HG03280 (cell line): ENCODE measurements around the gene SRP68.

Experiments
- ATAC-seq: cut with Tn5 transposase; IDR thresholded peaks from one replicate; pipeline ENCODE4 v1.9.1; 2021; ENCODE audit warnings: mild to moderate bottlenecking, moderate library complexity; ENCODE audit not compliant: unreplicated experiment

Gene SRP68

DNA sequence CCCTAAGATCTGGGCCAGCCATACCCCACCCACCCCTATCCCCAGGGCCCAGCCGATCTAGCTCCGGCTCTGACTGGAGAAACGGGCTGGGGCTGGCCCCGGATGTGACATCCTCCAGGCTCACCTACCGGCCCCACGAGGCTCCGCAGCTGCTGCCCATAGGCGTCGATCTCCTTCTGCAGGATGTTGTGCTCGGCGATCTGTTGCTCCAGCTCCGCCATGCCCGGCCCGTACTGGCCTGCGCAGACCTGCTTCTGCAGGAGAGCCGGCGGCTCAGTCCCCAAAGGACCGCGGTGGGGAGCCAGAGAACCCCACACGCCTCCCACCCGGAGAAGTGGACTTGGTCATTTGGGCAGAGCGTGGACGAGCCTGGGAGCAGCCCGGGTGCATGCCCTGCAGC is 50.0 kb downstream of the SRP68 start:
- ATAC-seq = no peak

DNA sequence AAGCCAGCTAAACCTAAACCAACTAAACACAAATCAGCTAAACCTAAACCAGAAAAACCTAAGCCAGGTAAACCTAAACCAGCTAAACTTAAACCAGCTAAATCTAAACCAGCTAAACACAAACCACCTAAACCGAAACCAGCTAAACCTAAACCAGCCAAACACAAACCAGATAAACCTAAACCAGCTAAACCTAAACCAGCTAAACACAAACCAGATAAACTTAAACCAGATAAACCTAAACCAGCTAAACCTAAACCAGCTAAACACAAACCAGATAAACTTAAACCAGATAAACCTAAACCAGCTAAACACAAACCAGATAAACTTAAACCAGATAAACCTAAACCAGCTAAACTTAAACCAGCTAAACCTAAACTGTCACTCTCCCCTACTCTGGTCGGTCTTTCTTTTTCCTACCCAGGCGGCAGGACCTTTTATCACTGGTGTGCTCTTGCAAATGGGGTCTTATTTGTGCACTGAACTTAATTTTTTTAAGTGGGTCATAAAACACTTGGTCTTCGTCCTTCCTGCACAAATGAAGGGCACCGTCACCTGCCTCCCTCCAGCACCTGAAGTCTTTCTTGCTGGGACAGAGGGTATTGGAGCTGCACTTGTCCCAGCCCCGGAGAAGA is 52.4 kb downstream of the SRP68 start:
- no peak for ATAC-seq

DNA sequence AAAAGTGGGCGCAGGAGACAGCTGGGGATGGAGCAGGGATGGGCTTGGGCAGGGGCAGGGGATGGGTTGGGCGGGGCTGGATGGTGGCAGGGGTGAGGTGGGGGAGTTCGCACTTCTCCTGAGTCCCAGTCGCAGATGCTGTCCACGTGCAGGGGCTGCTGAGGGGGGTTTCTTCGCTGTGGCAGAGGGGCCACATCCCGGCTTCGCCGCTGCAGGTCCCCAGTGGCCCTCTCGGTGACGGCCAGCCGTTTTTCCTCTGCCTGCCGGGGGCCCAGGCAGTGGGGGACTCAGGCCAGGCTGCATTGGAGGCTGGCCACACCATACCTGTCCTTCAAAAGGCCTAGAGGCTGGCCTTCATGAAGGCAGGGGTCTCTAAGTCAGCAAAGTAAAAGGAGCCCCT is 53.5 kb downstream of the SRP68 start:
- ATAC-seq = no peak

DNA sequence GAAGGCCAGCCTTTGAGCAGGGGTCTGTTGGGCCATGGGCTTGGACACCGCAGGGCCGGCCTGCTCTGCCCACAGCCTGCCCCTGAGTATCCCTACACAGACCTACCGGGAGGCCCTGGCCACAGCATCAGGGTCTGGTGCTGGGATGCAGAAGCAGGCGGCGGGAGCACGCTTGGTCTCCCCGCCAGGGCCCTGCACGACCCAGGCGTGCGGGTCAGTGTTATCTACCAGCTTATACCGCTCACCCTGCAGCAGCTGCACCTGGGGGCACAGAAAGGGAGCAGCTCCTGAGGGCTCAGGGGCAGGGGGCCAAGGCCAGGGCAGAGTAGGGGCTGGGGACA is 54.0 kb downstream of the SRP68 start:
- no peak for ATAC-seq

DNA sequence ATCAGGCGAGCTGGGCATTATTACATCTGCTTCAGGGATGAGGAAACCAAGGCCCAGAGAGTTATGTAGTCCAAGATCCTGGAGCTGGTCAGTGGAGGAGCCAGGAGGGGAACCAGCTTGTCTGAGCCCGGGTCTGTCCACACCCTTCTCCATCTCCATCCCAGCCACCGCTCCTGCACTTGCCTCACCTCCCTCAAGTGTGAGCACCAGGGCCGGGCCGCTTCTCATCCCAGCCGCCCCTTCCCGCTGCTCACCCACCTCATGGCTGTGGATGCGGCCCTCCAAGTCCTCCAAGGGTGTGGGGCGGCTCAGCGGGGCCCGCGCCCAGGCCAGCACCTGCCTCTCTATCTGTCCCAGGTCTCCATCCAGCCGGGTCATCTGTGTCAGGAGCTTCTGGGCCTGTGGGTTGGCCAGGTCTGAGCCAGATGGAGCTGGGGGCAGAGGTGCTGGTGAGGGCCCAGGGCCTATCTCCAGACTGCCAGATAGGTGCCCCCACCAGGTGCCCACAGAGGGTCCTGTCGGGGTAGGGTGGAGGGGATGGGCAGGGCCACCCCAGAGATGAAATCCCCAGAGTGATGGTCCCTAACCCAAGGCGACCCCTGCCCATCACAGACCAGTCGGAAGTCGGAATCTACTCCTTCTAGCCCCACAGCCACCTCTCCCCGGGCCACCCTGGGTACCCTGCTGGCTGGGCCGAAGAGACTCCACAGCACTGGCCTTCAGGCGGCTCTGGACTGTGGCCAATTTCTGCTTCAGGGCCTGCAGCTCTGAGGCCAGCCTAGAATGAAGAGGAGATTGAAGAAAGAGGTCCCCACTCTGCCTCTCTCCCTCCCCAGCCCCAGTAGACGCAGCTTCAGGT is 54.6 kb downstream of the SRP68 start:
- no peak for ATAC-seq

DNA sequence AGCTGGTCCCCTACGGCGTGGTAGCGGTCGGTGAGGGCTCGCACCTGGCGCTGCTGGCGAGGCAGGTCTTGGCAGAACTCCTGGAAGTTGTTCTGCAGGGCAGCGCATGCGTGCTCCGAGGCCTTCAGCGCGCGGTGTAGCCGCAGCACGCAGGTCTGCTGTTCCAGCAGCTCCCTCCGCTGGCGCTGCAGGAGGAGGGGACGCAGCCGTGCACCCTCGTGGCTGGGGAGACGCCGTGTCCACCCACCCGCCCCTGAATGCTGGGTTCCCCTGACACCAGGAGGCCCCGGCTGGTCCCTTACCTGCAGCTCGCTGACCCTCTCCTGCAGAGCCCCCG is 57.4 kb downstream of the SRP68 start:
- ATAC-seq = no peak

DNA sequence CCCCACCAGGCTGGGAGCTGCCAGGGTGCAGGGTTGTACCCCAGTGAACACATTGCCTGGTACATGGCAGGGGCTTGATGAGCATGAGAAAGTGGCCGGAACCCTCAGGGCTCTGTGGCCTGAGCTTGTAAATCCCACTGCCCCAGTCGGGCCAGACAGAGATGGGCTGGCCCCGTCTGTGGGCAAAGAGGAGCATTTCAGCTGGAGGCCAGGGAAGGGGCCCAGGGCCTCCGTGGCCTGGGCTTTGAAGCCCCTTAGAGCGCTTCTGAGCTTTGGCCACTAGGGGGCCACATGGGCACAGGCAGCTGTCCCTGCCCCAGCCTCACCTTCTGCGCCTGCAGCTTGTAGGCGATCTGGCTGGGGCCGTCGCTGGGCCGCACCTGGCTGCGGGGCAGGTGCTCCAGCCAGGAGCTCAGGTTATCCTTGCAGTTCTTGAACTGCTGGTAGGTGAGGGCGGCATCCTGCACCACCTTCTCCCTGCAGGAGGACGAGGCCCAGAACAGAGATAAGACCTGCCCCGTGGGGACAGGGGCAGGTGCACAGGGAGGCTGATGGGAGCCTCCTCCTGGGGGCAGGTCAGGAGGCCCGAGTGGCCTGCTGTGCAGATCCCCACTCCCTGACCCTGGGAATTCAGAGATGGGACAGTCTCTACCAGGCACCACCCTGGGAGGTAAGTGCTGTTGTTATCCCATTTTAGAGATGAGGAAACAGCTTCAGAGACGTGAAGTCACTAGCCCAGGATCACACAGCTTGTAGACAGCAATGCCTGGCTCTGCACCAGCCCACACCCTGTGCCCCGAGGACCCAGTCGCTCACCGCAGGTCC is 58.0 kb downstream of the SRP68 start:
- peak; percentile 79 for ATAC-seq

DNA sequence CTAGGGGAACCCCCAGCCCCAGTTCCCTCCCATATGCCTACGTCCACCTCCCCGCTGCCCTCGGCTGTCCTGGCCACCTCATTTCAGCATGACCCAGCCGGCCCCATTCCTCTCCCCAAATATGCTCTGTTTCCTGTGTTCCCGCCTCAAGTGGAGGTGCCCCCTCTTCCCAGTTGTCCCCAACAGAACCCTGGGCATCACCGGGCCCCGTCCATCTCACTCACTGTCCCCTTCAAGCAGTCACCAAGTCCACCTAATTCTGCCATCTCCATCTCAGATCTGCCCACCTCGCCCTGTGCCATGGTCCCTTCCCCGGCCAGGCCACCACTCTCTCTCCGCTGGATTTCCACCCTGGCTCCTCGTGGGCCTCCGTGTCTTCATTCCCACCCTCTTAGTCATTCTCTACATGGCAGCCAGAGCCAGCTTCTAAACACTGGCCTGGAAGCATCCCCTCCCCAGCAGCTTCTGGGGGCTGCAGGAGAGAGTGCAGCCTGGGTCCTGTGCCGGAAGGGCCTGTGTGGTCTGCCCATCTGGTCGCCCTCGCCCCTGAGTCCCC is 58.9 kb downstream of the SRP68 start:
- ATAC-seq = no peak

DNA sequence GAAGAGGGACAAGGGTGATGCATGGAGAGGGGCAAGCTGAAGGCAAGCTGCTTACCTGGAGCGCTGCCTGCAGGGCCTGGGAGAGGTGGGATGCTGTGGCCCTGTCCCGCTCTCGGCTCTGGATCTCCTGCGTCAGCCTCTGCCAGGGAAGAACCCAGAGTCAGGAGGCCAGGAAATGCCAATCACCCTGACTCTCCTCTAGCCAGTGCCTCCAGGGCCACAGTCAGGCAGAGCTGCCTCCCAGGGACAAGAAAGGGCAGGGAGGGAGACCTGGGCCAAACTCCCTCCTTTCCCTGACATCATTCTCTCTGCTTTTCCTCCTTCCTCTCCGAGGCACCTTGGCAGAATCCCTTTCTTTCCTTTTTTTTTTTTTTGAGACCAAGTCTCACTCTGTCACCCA is 60.4 kb downstream of the SRP68 start:
- no peak for ATAC-seq

DNA sequence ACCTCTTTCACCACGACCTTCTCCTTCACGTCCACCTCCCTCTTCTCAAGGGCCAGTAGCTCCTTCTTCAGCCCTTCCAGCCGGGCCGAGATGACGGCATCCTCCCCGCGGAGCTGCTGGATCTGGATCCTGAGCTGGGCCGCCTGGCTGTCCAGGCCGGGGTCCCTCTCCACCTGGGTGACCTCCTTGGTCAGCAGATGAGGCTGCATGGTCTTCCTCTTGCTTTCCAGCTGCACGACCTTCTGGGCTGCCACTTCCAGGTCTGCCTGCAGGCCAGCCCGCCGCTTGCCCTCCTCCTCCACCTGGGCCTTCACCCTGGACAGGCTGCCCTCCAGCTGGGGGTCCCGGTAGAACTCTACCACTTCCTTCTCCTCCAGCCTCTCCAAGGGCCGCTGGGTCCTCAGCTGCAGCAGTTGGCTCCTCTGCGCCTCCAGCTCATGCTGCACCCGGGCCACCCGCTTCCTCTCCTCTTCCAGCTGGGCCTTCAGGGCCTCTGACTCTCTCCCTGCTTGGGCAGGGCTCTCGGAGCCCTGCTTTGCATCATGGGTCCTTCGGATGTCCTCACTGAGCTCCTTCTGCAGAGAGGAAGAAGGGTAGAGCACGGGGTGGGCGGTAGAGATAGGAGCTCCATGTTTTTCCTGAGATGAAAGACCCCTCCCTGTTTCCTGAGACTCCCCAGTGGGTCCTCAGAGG is 62.2 kb downstream of the SRP68 start:
- no peak for ATAC-seq

DNA sequence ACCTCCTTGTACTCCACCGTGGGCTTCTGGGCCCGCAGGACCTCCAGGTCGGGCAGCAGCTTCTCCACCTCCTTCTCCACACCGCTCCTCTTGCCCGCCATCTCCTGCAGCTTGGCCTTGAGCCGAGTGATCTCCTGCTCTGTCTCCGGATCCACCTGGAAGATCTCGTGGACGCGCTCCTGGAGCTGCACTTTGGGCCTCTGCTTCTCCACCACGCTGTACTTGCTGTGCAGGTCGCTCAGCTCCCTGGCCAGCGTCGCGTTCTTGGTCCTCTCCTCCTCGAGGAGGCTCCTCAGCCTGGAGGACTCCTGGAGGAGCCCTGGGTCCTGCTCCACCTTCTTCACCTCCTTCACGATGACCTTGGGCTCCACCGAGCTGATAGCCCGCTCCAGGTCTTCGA is 62.9 kb downstream of the SRP68 start:
- ATAC-seq = no peak

DNA sequence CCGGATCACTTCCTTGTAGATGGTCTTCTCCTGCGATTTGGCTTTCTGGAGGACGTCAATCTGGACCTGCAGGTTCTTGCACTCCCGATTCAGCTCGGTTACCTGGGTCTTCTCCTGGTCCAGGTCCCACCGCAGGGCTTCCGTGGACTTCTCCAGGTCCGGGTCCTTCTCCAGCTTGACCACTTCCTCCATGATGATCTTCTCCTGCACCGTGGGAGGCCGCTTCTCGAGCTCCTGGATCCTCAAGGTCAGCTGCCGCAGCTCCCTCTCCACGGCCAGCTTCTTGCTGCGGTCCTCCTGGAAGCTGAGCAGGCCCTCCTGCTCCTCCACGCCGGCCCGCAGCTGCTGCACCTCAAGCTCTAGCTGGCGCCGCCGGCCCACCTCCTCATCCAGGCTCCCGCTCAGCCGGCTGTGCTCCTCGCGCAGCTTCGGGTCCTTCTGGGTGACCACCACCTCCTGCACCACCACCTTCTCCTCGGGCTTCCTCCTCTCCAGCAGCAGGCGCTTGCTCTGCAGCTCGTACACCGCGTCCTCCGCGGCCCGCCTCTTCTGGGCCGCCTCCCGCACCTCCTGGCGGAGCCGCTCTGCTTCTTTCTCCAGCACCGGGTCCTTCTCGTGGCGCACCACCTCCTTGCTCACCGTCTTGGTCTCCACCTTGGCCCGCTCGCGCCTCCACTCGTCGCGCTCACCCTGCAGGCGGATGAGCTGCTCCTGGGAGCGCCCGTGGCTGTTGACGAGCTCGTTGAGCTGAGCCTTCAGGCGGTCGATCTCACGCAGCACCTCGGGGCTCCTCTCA is 63.5 kb downstream of the SRP68 start:
- ATAC-seq = no peak

DNA sequence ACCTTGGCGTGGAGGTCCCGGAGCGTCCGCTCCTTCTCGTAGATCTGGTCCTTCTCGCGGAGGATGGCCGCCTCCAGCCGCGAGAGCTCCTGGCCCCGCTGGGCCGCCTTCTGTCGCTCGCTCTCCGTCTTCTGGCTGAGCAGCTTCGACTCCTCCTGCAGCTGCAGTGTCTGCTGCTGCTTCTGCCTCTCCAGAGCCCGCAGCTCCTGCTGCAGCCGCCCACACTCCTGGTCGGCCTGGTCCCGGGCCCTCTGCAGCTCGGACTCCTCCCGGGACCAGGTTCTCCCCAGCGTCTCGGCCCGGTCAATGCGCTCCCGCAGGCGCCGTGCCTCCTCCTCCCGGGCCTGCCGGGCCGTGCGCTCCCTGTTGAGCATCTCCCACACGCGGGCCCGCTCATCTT is 64.1 kb downstream of the SRP68 start:
- ATAC-seq = no peak

DNA sequence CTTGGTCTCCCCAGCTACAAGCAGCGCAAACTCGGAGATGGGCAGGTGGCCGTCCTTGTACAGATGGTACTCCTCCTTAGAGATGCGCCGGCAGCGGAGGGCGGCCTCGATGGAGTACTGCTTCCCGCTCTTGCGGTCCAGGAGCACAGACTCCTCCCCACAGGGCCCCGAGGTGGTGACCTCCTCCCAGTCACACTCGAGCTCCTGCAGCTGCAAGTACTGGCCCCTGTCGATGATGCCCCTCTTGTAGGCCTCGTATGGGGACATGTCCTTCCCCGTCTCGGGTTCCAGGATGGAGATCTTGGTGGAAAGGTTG is 64.5 kb downstream of the SRP68 start:
- ATAC-seq = no peak

DNA sequence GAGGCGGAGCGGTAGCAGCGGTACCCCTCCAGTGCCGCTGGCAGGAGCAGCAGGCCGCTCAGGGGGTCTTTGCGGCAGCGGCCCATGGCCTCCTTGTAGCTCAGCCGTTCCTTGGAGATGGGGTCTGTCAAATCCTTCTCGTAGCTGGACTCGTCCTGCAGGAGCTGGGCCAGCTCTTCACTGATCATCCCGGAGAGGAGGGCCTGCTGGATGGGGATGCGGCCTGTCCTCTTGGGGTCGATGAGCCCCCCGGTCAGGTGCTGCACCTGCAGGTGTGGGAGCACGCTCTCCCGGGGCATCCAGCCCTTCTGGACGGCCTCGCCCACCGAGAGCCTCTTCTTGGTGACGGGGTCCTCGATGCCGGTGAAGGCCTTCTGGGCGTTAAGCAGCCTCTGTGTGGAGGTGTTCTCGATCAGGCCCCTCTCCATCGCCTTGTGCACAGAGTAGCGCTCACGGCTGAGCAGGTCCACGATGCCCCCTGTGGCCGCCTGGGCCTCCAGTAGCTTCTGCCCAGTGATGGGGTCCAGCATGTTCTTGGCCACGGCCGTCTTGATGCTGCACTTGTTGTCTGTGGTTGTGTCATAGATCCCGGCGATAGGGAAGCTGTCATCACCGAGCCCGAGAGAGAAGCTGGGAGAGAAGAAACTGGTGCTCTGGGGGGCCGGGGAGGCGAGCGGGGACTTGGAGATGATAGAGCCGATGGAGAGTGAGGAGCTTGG is 65.0 kb downstream of the SRP68 start:
- no peak for ATAC-seq

DNA sequence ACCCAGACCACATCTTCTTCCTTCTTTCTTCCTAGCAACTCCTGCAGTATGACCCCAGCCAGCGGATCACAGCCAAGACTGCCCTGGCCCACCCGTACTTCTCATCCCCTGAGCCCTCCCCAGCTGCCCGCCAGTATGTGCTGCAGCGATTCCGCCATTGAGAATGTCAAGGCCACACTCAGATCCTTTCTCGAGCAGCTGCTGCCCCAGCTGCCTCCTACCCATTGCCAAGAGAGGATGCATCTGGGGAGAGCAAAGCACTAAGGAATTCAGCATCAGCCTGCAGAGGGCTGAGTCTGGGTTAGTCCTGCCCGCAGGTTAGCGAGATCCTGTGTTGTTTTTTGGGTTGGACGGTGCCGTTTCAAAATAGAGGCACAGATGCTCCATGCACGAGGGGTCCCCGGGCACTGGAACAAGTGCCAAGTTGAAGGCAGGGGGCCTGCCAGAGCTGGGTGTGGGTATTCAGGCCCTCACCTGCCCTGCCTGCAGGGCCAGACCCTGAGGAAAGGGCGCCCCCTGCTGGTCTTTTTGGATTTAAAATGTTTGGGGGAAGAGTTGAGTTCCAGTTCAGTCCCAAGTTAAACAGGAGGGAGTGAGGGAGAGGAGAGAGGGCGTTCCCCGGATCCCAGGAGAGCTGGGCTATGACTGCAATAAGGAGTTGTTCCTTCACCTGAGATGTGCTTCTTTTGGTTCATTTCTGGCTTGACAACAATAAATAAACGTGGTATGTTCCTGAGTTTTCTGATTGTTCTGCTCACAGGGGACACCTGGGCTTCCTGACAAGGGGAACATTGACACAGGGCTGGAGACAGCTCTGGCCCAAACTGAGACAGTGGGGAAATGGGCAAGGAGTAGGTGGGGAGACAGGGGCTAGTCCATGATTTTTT is 66.8 kb downstream of the SRP68 start:
- ATAC-seq = no peak

DNA sequence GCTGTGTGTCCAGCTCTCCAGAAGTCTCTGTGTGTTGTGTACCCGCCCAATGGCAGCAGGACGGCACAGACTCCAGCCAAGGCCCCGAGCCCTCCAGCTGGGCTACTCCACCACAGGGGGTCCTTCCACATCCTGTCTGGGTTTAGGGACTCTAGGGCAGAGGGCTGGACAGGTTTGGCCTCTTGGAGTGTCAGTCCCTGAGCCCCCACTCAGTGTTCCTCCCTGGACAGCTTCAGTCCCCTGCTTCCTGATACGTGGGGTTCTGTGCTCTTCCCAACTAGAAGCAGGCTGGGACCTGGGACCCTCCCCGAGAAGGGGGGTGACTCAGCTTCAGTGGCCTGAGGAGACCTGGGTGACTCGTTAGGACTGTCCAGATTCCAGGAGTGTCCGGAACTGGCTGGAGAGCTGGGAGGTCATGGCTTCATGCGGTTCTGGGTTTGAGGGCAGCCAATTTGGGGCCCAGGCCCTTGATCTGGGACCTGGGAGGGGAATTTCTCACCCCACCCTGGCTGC is 67.5 kb downstream of the SRP68 start:
- ATAC-seq = no peak

DNA sequence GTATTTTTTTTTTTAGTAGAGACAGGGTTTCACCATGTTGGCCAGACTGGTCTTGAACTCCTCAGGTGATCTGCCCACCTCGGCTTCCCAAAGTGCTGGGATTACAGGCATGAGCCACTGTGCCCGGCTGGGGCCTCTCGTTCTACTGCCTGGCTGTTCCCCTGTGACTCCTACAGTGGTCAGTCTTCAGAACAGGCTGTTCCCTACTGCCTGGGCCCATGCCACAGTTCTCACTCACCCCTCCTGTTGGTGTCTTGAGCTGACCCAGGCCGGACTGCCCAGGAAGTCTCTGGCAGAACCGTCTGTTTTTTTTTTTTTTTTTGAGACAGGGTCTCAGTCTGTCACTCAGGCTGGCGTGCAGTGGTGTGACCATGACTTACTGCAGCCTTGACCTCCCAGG is 68.4 kb downstream of the SRP68 start:
- ATAC-seq = no peak

DNA sequence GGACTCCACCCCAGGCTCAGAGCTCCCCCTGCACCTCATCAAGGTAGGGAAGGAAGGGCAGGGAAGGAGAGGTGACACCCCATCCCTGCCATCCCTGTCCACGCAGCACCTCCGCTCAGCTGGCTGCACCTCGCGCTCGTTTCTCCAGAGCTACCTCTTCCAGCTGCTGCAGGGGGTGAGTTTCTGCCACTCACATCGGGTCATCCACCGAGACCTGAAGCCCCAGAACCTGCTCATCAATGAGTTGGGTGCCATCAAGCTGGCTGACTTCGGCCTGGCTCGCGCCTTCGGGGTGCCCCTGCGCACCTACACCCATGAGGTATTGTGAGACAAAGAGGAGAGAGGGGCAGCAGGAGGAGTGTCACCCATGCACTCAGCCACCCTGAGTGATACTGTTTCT is 70.2 kb downstream of the SRP68 start:
- ATAC-seq = no peak
